ENCODE measurements around the gene CYP17A1. TPM values are rescaled to one million over a fixed set of nuclear protein-coding genes. Genes with fewer than 3 reads are reported as not detected.

CYP17A1 gene
- total RNA-seq (2021; ENCODE audit: unreplicated experiment): 2.1 TPM
- not detected for polyA plus RNA-seq (2012; ENCODE audit: insufficient read length)
- not detected for Bru-seq, nascent RNA
- percentile 3 among the genes with signal in this experiment for BruChase-seq, experiment 1, labeled RNA remaining after a 2-hour chase
- percentile 10 among the genes with signal in this experiment for BruChase-seq, experiment 2, labeled RNA remaining after a 6-hour chase
- long read RNA-seq: 0 reads

- CTCF ChIA-PET: interaction anchor here (0.6 kb wide), 1 partner anchor 68 kb away, joined by 5 read pairs; no protein-coding TSS in a partner anchor
Observed at GRCh38 chr10:102837230-102837721, at the start of gene CYP17A1. TSS of gene CYP17A1 (minus strand) at chr10:102837413. CDS start at chr10:102837361, 52 bp downstream.

GRCh38 chr10:102880256-102880655 lies 43.0 kb upstream of the CYP17A1 start:
- ChIA-PET CTCF (no interaction called here), POLR2A (no interaction called here)
- DNase-seq (ENCODE audit: low read depth, low spot score) (no peak), ATAC-seq (no peak)
- H3K4me1 ChIP-seq (ENCODE audit: control insufficient read depth, insufficient read depth, low read length): no peaks in the 10 kb centered on the region
- no peaks in the 10 kb centered on the region for H3K9me3 ChIP-seq (ENCODE audit: control insufficient read depth, insufficient read depth, low read depth, low read length)
- H3K36me3 ChIP-seq (ENCODE audit: control insufficient read depth, insufficient read depth, low read length): no peaks in the 10 kb centered on the region
- in situ Hi-C loops (cut with HindIII; ENCODE audit: low pct_unique_long_range_greater_than_20kb, low sequenced_read_pairs): no loop called here
- no peaks in the 10 kb centered on the region for H3K27me3 ChIP-seq (ENCODE audit: control insufficient read depth, insufficient read depth, low read length)
- BruUV-seq (replicated peaks): no TSS peak
- no peak overlapping the region for H3K4me3 ChIP-seq (ENCODE audit: low read depth in 2 of 2, low read length in 2 of 2)
- TF ChIP-seq REST (IDR thresholded peaks at IDR 0.05; ENCODE audit: insufficient read depth in 1 of 2, low read depth in 2 of 2, low read length in 1 of 2) (no peak), CTCF (IDR thresholded peaks at IDR 0.05) (no peak), SIN3A (IDR thresholded peaks at IDR 0.05; ENCODE audit: borderline replicate concordance, insufficient read depth, low read depth, low read length) (no peak), POLR2AphosphoS5 (IDR thresholded peaks at IDR 0.05; ENCODE audit: low read depth, low read length) (no peak), TCF7L2 (IDR thresholded peaks at IDR 0.05; ENCODE audit: low read depth, low read length) (no peak)
- intact Hi-C loops (cut with micrococcal nuclease; ENCODE audit: unreplicated experiment): no loop called here
- H3K27ac ChIP-seq (ENCODE audit: low read length): no peak overlapping the region

More at GRCh38 chr10:102837230-102837721, at the start of gene CYP17A1:
- intact Hi-C loops (cut with micrococcal nuclease; ENCODE audit: unreplicated experiment): loop anchor here (10.0 kb wide), 1 partner anchor 228 kb away; no protein-coding TSS in a partner anchor
- BruUV-seq (replicated peaks): no TSS peak
- no peak for TF ChIP-seq REST (IDR thresholded peaks at IDR 0.05; ENCODE audit: insufficient read depth in 1 of 2, low read depth in 2 of 2, low read length in 1 of 2)
- TF ChIP-seq SIN3A (IDR thresholded peaks at IDR 0.05; ENCODE audit: borderline replicate concordance, insufficient read depth, low read depth, low read length): no peak
- no peak for TF ChIP-seq POLR2AphosphoS5 (IDR thresholded peaks at IDR 0.05; ENCODE audit: low read depth, low read length)
- no peak for TF ChIP-seq TCF7L2 (IDR thresholded peaks at IDR 0.05; ENCODE audit: low read depth, low read length)
- TF ChIP-seq CTCF (IDR thresholded peaks at IDR 0.05): no peak
- in situ Hi-C loops (cut with HindIII; ENCODE audit: low pct_unique_long_range_greater_than_20kb, low sequenced_read_pairs): no loop called here
- no peak for ATAC-seq
- POLR2A ChIA-PET: no interaction called here
- Histone ChIP-seq H3K27me3 (ENCODE audit: control insufficient read depth, insufficient read depth, low read length) (no peaks in the 10 kb centered on the region), H3K4me3 (ENCODE audit: low read depth in 2 of 2, low read length in 2 of 2) (no peak within 1 kb of the TSS), H3K9me3 (ENCODE audit: control insufficient read depth, insufficient read depth, low read depth, low read length) (no peaks in the 10 kb centered on the region), H3K36me3 (ENCODE audit: control insufficient read depth, insufficient read depth, low read length) (no peaks in the 10 kb centered on the region), H3K27ac (ENCODE audit: low read length) (no peak within 1 kb of the TSS), H3K4me1 (ENCODE audit: control insufficient read depth, insufficient read depth, low read length) (0 out of 2 replicates have a peak, but pooled peaks cover 4% of the 10 kb centered on the region)
- DNase-seq (ENCODE audit: low read depth, low spot score): no peak
